Measurements from ENCODE around the gene SYN1. TPM values are rescaled to one million over a fixed set of nuclear protein-coding genes. Genes with fewer than 3 reads are reported as not detected.
A peak's percentile ranks its signal among the peaks of the same experiment; 100 is the strongest.

The SYN1 gene
- polyA plus RNA-seq, 1 donor from 2014 or later: 4.3 TPM

DNA sequence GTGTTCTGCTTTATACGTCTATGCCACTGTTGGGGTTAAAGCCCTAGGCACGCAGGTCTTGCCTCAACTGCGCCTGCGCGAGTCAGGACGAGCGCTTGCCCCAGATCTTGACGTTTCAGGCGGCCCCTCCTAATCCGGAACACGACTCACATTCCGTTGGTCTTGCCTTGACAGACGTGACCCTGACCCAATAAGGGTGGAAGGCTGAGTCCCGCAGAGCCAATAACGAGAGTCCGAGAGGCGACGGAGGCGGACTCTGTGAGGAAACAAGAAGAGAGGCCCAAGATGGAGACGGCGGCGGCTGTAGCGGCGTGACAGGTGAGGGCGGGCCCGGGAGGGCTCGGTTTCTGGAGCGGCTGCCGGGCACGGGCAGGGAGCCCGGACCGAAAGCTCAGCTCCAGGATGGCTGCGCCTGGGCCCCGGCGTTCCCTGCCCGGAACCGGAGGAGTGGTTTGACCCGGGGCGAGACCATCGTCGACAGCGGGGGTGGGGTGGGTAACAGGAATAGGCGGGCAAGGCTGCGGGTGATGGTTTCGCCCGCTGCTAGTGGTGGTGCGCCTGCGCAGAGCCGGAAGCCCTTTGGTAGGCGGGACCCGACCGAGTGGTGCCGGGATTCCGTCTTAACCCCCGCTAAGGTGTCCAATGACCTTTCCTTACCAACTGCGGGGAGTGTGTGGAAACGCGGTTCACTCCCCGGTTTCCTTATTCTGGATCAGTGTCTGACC is 58.6 kb downstream of the SYN1 start, which contains the start of gene ARAF:
TSS of gene ARAF (plus strand) at position 272 of the 725 bp plus-strand sequence. CDS start 1,763 bp downstream, outside the sequence.
- peak; percentile 57 for TF ChIP-seq EP300 (conservative IDR thresholded peaks at IDR 0.05; ENCODE audit: poor library complexity, severe bottlenecking)
- TF ChIP-seq POLR2AphosphoS5 (IDR thresholded peaks at IDR 0.05): peak; percentile 92
- peak; percentile 34 for TF ChIP-seq SMC3 (conservative IDR thresholded peaks at IDR 0.05; ENCODE audit: poor library complexity)
- no peak for TF ChIP-seq RAD21 (conservative IDR thresholded peaks at IDR 0.05)
- peak; percentile 74 for TF ChIP-seq TAF1 (IDR thresholded peaks at IDR 0.05; ENCODE audit: low read depth)
- no peak for TF ChIP-seq EZH2 (IDR thresholded peaks at IDR 0.05; ENCODE audit: borderline replicate concordance, insufficient read depth, low read length, poor library complexity, severe bottlenecking)
- peak; percentile 57 for TF ChIP-seq MXI1 (conservative IDR thresholded peaks at IDR 0.05; ENCODE audit: poor library complexity, severe bottlenecking)
- TF ChIP-seq, protein P1, sequence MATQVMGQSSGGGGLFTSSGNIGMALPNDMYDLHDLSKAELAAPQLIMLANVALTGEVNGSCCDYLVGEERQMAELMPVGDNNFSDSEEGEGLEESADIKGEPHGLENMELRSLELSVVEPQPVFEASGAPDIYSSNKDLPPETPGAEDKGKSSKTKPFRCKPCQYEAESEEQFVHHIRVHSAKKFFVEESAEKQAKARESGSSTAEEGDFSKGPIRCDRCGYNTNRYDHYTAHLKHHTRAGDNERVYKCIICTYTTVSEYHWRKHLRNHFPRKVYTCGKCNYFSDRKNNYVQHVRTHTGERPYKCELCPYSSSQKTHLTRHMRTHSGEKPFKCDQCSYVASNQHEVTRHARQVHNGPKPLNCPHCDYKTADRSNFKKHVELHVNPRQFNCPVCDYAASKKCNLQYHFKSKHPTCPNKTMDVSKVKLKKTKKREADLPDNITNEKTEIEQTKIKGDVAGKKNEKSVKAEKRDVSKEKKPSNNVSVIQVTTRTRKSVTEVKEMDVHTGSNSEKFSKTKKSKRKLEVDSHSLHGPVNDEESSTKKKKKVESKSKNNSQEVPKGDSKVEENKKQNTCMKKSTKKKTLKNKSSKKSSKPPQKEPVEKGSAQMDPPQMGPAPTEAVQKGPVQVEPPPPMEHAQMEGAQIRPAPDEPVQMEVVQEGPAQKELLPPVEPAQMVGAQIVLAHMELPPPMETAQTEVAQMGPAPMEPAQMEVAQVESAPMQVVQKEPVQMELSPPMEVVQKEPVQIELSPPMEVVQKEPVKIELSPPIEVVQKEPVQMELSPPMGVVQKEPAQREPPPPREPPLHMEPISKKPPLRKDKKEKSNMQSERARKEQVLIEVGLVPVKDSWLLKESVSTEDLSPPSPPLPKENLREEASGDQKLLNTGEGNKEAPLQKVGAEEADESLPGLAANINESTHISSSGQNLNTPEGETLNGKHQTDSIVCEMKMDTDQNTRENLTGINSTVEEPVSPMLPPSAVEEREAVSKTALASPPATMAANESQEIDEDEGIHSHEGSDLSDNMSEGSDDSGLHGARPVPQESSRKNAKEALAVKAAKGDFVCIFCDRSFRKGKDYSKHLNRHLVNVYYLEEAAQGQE (IDR thresholded peaks at IDR 0.05; ENCODE audit: borderline replicate concordance): peak; percentile 84
- Histone ChIP-seq H3K79me2 (replicated peaks; ENCODE audit: insufficient read depth, low read length) (peaks cover 7% of the 10 kb centered on the region), H4K20me1 (ENCODE audit: insufficient read depth) (no peaks in the 10 kb centered on the region), H3F3A (ENCODE audit: insufficient read depth, low read length, poor library complexity, severe bottlenecking) (no peaks in the 10 kb centered on the region), H3K9me3 (ENCODE audit: low read length) (no peaks in the 10 kb centered on the region), H3K4me2 (ENCODE audit: low read length) (no peak within 1 kb of the TSS), H3K9me2 (ENCODE audit: insufficient read depth, low read length) (no peaks in the 10 kb centered on the region), H3K9ac (ENCODE audit: low read length) (peak within 1 kb of the TSS; percentile 88), H3K36me3 (ENCODE audit: insufficient read depth, low read length) (no peaks in the 10 kb centered on the region), H3K4me3 (ENCODE audit: low read length) (peak within 1 kb of the TSS; percentile 78), H3K27ac (ENCODE audit: low read length) (peak within 1 kb of the TSS; percentile 92), H3K27me3 (ENCODE audit: insufficient read depth, low read depth, low read length) (no peaks in the 10 kb centered on the region), H2AFZ (ENCODE audit: low read depth, low read length) (peak within 1 kb of the TSS; percentile 33)

DNA sequence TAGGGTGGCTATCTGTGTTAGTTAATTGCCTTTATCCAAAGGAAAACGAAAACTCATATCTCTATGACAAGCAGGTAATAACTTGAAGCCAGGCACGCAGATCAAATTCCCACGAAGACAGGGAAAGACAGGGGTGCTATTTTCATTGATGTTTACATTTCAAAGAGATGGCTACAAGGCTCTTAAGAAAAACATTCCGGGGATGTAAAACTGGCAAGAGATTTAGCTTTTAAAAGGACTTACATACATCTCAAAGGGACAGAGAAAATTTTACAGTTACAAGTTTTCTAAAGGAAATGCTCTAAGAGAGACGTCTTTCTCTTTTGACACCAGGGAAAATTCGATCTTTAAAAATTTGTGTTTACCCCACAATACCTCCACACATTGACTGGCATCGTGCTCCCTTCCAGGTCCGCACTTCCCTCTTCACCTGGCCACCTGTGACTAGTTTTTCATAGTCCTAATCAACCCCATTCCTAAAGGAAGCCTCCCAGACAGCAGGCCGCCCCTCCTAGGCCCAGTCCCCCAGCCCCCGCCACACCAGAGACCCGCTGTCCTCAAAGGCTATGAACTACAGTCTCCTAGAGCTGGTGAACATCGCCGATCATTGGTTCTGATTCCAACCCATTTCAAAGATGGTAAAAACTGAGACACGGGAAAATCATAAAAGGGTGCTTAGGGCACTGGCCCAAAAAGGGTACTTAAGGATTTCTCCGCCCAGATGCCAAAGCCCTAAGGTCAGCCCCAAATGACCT is 59.3 kb downstream of the SYN1 start:
- peak overlapping the region; percentile 50 for H3K9ac ChIP-seq (ENCODE audit: low read length)
- peak overlapping the region; percentile 45 for H3K27ac ChIP-seq (ENCODE audit: low read length)

More for the DNA sequence above, 59.3 kb downstream of the SYN1 start:
- Histone ChIP-seq H3K4me3 (ENCODE audit: low read length) (peak overlapping the region; percentile 78), H3F3A (ENCODE audit: insufficient read depth, low read length, poor library complexity, severe bottlenecking) (no peaks in the 10 kb centered on the region), H3K4me2 (ENCODE audit: low read length) (no peak overlapping the region), H3K79me2 (replicated peaks; ENCODE audit: insufficient read depth, low read length) (peaks cover 7% of the 10 kb centered on the region), H4K20me1 (ENCODE audit: insufficient read depth) (no peaks in the 10 kb centered on the region), H3K9me2 (ENCODE audit: insufficient read depth, low read length) (no peaks in the 10 kb centered on the region), H2AFZ (ENCODE audit: low read depth, low read length) (peak overlapping the region; percentile 21), H3K9me3 (ENCODE audit: low read length) (no peaks in the 10 kb centered on the region), H3K36me3 (ENCODE audit: insufficient read depth, low read length) (no peaks in the 10 kb centered on the region), H3K27me3 (ENCODE audit: insufficient read depth, low read depth, low read length) (no peaks in the 10 kb centered on the region)
- TF ChIP-seq EZH2 (IDR thresholded peaks at IDR 0.05; ENCODE audit: borderline replicate concordance, insufficient read depth, low read length, poor library complexity, severe bottlenecking) (no peak), TAF1 (IDR thresholded peaks at IDR 0.05; ENCODE audit: low read depth) (no peak), MXI1 (conservative IDR thresholded peaks at IDR 0.05; ENCODE audit: poor library complexity, severe bottlenecking) (no peak), SMC3 (conservative IDR thresholded peaks at IDR 0.05; ENCODE audit: poor library complexity) (no peak), RAD21 (conservative IDR thresholded peaks at IDR 0.05) (no peak), EP300 (conservative IDR thresholded peaks at IDR 0.05; ENCODE audit: poor library complexity, severe bottlenecking) (no peak), POLR2AphosphoS5 (IDR thresholded peaks at IDR 0.05) (no peak)
- TF ChIP-seq, protein P1 (IDR thresholded peaks at IDR 0.05; ENCODE audit: borderline replicate concordance): no peak
- TF ChIP-seq, protein P2, sequence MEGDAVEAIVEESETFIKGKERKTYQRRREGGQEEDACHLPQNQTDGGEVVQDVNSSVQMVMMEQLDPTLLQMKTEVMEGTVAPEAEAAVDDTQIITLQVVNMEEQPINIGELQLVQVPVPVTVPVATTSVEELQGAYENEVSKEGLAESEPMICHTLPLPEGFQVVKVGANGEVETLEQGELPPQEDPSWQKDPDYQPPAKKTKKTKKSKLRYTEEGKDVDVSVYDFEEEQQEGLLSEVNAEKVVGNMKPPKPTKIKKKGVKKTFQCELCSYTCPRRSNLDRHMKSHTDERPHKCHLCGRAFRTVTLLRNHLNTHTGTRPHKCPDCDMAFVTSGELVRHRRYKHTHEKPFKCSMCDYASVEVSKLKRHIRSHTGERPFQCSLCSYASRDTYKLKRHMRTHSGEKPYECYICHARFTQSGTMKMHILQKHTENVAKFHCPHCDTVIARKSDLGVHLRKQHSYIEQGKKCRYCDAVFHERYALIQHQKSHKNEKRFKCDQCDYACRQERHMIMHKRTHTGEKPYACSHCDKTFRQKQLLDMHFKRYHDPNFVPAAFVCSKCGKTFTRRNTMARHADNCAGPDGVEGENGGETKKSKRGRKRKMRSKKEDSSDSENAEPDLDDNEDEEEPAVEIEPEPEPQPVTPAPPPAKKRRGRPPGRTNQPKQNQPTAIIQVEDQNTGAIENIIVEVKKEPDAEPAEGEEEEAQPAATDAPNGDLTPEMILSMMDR (IDR thresholded peaks at IDR 0.05; ENCODE audit: poor library complexity, severe bottlenecking): no peak
